ENCODE results near the gene IGFBP7. TPM values are rescaled to one million over a fixed set of nuclear protein-coding genes. Genes with fewer than 3 reads are reported as not detected.
A peak's percentile ranks its signal among the peaks of the same experiment; 100 is the strongest.

The IGFBP7 gene
- total and polyA plus RNA-seq, 2 donors: 288 to 1,554 TPM

- H3K4me1 ChIP-seq (ENCODE audit: insufficient read depth): peaks cover 1% of the 10 kb centered on the region
- H3K27ac ChIP-seq (ENCODE audit: low read depth): no peak overlapping the region
- 94% methylated on average over 1 of the region's 1 CpG for WGBS
- H3K36me3 ChIP-seq (ENCODE audit: insufficient read depth): no peaks in the 10 kb centered on the region
- DNase-seq (ENCODE audit: extremely low spot score): no peak
- no peak overlapping the region for H3K4me3 ChIP-seq (ENCODE audit: low read depth, low read length)
These were observed 65.2 kb downstream of the IGFBP7 start for GRCh38 chr4:57044996-57045395.

DNA sequence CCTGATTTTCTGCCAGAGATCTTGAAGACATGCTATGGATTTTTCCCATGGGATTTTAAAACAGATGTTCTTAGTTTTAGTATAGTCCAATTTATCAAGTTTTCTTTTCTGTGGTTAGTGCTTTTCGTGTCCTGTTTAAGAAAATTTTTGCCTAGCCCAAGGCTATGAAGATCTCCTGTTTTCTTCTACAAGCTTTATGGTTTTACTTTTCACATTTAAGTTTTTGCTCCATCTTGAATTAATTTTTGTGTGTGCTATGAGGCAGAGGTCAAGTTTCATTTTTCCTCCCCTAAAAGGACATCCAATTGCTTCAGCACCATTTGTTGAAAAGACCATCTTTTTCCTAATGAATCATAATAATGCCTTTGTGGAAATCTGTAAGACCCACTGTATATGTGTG, 65.9 kb downstream of the IGFBP7 start:
- Histone ChIP-seq H3K4me1 (ENCODE audit: insufficient read depth) (peaks cover 1% of the 10 kb centered on the region), H3K4me3 (ENCODE audit: low read depth, low read length) (no peak overlapping the region), H3K36me3 (ENCODE audit: insufficient read depth) (no peaks in the 10 kb centered on the region), H3K27ac (ENCODE audit: low read depth) (no peak overlapping the region)
- WGBS: 51% methylated on average over 1 of the region's 1 CpG
- no peak for DNase-seq (ENCODE audit: extremely low spot score)

GRCh38 chr4:57043347-57044251, 66.6 kb downstream of the IGFBP7 start:
- WGBS: 35% methylated on average over 6 of the region's 6 CpGs
- no peak overlapping the region for H3K4me3 ChIP-seq (ENCODE audit: low read depth, low read length)
- no peaks in the 10 kb centered on the region for H3K36me3 ChIP-seq (ENCODE audit: insufficient read depth)
- H3K27ac ChIP-seq (ENCODE audit: low read depth): peak overlapping the region; percentile 39
- peaks cover 1% of the 10 kb centered on the region for H3K4me1 ChIP-seq (ENCODE audit: insufficient read depth)
- peak; percentile 49 for DNase-seq (ENCODE audit: extremely low spot score)

DNA sequence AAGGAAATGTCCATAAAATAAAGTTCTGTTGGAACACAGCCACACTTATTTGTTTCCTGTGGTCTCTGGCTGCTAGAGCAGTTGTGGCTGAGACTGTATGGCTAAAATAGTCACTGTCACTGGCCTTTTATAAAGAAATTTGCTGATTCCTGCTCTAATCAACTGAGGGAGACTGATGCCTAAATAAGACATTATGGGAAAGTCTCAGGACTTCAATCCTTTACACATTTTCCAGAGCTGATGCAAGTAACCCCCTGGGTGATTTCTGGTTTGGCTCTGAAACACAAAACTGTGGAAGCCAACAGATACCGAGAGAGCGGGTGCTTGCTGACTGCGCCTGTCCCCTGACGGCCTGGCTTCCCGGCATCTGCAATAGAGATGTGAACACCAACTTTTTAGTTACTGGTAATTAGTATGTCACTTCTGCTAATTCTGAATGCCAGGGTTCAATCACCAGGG, 67.4 kb downstream of the IGFBP7 start:
- Histone ChIP-seq H3K4me3 (ENCODE audit: low read depth, low read length) (no peak overlapping the region), H3K27ac (ENCODE audit: low read depth) (no peak overlapping the region), H3K4me1 (ENCODE audit: insufficient read depth) (no peaks in the 10 kb centered on the region), H3K36me3 (ENCODE audit: insufficient read depth) (no peaks in the 10 kb centered on the region)
- no peak for DNase-seq (ENCODE audit: extremely low spot score)
- WGBS: 68% methylated on average over 5 of the region's 5 CpGs

- Histone ChIP-seq H3K27ac (ENCODE audit: low read depth) (no peak overlapping the region), H3K4me3 (ENCODE audit: low read depth, low read length) (no peak overlapping the region), H3K4me1 (ENCODE audit: insufficient read depth) (no peaks in the 10 kb centered on the region), H3K36me3 (ENCODE audit: insufficient read depth) (no peaks in the 10 kb centered on the region)
- 53% methylated on average over 1 of the region's 1 CpG for WGBS
- DNase-seq (ENCODE audit: extremely low spot score): no peak
These were observed 69.2 kb downstream of the IGFBP7 start for GRCh38 chr4:57041020-57041419.

DNA sequence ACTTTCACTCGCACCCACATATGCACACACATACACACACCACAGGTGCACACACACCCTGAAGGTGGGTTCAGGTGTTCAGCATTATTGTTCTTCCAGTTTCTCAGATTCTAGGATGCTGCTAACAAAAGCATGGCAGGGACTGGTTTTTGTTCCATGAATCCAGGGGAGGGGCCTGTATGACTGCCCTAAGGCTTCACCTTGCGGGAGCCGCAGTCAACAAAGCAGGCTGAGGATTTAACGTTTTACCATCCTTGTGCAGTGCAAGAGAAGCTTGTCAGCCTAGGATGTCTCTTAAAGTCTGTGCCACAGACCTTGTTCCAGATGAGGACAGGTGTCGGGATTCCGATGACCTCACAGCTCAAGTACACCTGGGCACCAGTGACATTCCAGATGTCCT, 69.7 kb downstream of the IGFBP7 start:
- H3K27ac ChIP-seq (ENCODE audit: low read depth): no peak overlapping the region
- no peak overlapping the region for H3K4me3 ChIP-seq (ENCODE audit: low read depth, low read length)
- 54% methylated on average over 6 of the region's 6 CpGs for WGBS
- H3K36me3 ChIP-seq (ENCODE audit: insufficient read depth): no peaks in the 10 kb centered on the region
- H3K4me1 ChIP-seq (ENCODE audit: insufficient read depth): no peaks in the 10 kb centered on the region
- no peak for DNase-seq (ENCODE audit: extremely low spot score)

- no peaks in the 10 kb centered on the region for H3K36me3 ChIP-seq (ENCODE audit: insufficient read depth)
- whole genome bisulfite sequencing: 68% methylated on average over 2 of the region's 2 CpGs
- no peak overlapping the region for H3K4me3 ChIP-seq (ENCODE audit: low read depth, low read length)
- DNase-seq (ENCODE audit: extremely low spot score): no peak
- H3K4me1 ChIP-seq (ENCODE audit: insufficient read depth): no peaks in the 10 kb centered on the region
- no peak overlapping the region for H3K27ac ChIP-seq (ENCODE audit: low read depth)
These were observed 70.8 kb downstream of the IGFBP7 start for GRCh38 chr4:57039345-57039744.

DNA sequence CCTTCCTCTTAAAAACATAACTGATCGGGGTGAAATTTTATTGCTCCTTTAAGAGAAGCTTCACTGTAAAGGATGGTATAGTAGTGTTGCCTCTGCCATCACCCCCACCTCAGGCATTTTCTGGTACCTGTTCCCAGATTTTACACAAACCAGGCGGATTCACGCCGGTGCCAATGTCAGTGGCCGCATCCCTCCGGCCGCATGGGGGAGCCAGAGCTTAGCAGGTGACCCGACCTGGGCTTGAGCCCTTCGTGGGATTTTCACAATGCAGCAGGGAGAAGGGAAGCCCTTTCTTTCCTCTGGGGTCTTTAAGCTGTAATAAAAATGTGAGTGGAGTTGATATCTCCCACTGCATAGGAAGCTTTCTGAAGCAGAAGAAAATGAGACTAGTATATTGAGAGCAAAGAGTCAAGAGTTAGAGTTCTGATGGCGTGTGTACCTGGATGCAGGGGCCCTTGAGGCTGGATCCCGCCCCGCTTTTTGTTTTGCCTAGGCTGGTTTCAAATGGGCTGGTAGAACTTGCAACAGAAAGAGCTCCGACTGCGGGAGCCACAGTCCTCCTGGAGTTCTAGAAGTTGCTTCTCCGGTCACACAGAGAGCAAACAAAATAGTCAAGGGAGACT, 72.1 kb downstream of the IGFBP7 start:
- WGBS: 45% methylated on average over 15 of the region's 15 CpGs
- DNase-seq (ENCODE audit: extremely low spot score): no peak
- no peak overlapping the region for H3K27ac ChIP-seq (ENCODE audit: low read depth)
- H3K36me3 ChIP-seq (ENCODE audit: insufficient read depth): no peaks in the 10 kb centered on the region
- H3K4me3 ChIP-seq (ENCODE audit: low read depth, low read length): no peak overlapping the region
- H3K4me1 ChIP-seq (ENCODE audit: insufficient read depth): no peaks in the 10 kb centered on the region

- no peak for DNase-seq (ENCODE audit: extremely low spot score)
- H3K27ac ChIP-seq (ENCODE audit: low read depth): no peak overlapping the region
- H3K36me3 ChIP-seq (ENCODE audit: insufficient read depth): peaks cover 3% of the 10 kb centered on the region
- no peaks in the 10 kb centered on the region for H3K4me1 ChIP-seq (ENCODE audit: insufficient read depth)
- H3K4me3 ChIP-seq (ENCODE audit: low read depth, low read length): no peak overlapping the region
- 77% methylated on average over 3 of the region's 3 CpGs for WGBS
These were observed 75.7 kb downstream of the IGFBP7 start for GRCh38 chr4:57034520-57034919.

DNA sequence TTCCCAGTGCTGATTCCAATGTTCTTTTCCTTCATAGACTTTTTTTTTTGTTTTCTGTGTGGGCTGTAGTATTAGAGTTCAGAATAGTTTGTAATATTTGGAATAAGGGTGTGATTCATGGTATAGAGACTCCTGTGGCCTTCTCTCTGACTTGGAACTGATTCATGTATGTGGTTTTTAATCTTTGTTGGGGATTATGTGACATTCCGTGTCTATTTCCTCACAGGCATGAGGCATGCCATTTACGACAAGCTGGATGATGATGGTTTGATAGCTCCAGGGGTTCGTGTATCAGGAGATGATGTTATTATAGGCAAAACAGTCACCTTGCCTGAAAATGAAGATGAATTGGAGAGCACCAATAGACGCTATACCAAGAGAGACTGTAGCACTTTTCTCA, 87.1 kb downstream of the IGFBP7 start:
- WGBS: 56% methylated on average over 4 of the region's 4 CpGs
- no peak overlapping the region for H3K27ac ChIP-seq (ENCODE audit: low read depth)
- peaks cover 9% of the 10 kb centered on the region for H3K36me3 ChIP-seq (ENCODE audit: insufficient read depth)

GRCh38 chr4:57020467-57021101, 89.6 kb downstream of the IGFBP7 start:
- no peak overlapping the region for H3K4me3 ChIP-seq (ENCODE audit: low read depth, low read length)
- WGBS: 76% methylated on average over 5 of the region's 5 CpGs
- H3K4me1 ChIP-seq (ENCODE audit: insufficient read depth): no peaks in the 10 kb centered on the region
- DNase-seq (ENCODE audit: extremely low spot score): no peak
- H3K27ac ChIP-seq (ENCODE audit: low read depth): no peak overlapping the region
- peaks cover 12% of the 10 kb centered on the region for H3K36me3 ChIP-seq (ENCODE audit: insufficient read depth)

More for the DNA sequence above, 87.1 kb downstream of the IGFBP7 start:
- H3K4me3 ChIP-seq (ENCODE audit: low read depth, low read length): no peak overlapping the region
- H3K4me1 ChIP-seq (ENCODE audit: insufficient read depth): no peaks in the 10 kb centered on the region
- DNase-seq (ENCODE audit: extremely low spot score): no peak

DNA sequence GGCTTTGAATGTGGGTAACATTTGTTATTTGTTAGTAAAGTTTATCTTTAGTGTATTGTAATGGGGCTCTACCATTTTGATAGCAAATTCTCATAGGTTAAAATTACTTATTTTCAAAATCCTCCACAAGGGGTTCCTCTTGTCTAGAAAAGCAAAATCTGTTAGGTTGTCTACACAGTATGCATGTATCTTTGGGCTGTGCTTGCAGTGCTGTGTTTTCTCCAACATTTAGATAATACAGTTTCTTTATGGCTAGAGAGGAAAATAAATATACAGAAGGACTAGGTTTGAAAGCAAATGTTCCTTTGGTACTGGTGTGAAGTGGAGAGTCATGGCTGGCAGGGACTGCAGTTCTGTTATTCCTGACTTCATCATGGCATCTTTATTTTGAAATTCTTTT, 91.2 kb downstream of the IGFBP7 start:
- no peak for DNase-seq (ENCODE audit: extremely low spot score)
- Histone ChIP-seq H3K27ac (ENCODE audit: low read depth) (no peak overlapping the region), H3K4me3 (ENCODE audit: low read depth, low read length) (no peak overlapping the region), H3K4me1 (ENCODE audit: insufficient read depth) (no peaks in the 10 kb centered on the region), H3K36me3 (ENCODE audit: insufficient read depth) (peaks cover 15% of the 10 kb centered on the region)

DNA sequence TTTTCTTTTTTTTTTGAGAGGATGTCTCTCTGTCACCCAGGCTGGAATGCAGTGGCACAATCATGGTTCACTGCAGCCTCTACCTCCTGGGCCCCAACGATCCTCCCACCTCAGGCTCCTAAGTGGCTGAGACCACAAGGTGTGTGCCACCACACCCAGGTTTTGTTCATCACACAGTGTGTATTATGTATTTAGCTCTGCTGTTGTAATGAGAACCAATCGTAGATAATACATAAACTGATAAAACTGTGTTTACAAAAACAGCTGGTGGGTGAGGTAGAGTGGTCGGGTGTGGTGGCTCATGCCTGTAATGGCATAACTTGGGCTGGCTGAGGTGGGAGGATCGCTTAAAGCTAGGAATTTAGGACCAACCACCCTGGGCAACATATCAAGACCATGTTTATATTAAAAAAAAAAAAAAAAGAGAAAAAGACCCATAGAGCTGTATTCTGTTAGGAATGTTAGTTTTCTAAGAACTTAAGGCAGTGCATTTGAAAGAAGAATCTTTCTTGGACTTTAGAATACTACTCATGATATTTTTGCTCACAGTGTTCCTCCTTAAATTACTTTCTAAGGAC, 96.6 kb downstream of the IGFBP7 start:
- DNase-seq (ENCODE audit: extremely low spot score): no peak
- peaks cover 12% of the 10 kb centered on the region for H3K36me3 ChIP-seq (ENCODE audit: insufficient read depth)
- H3K4me3 ChIP-seq (ENCODE audit: low read depth, low read length): no peak overlapping the region
- H3K4me1 ChIP-seq (ENCODE audit: insufficient read depth): no peaks in the 10 kb centered on the region
- WGBS: 60% methylated on average over 4 of the region's 4 CpGs
- no peak overlapping the region for H3K27ac ChIP-seq (ENCODE audit: low read depth)

All from urinary bladder (tissue), 4 donors.